SK-N-SH (cell line): ENCODE data around the gene GRIN2C. TPM values are rescaled to one million over a fixed set of nuclear protein-coding genes. Genes with fewer than 3 reads are reported as not detected.

Source experiments
- CTCF ChIA-PET: fragments of 300-600, 350-600 bp; formaldehyde crosslinking; extraction: SDS; loops from one replicate; lab custom pipeline; 2021; lab: Yijun Ruan, JAX
- POLR2A ChIA-PET: fragments of 350-600 bp; sonication (Branson Sonifier 250); formaldehyde crosslinking; extraction: SDS; loops from one replicate; lab custom pipeline; 2020; ENCODE audit warnings: antibody characterized with exemption, inconsistent platforms; lab: Yijun Ruan, JAX
- DNase-seq: peaks from one replicate; pipeline ENCODE4 v3.0.0; 2012
- H2AFZ ChIP-seq: fragments of 200-600 bp; sonication (generic); 2 replicates; pipeline ENCODE4 v1.8.1; 2016; ENCODE audit warnings: antibody characterized with exemption, mild to moderate bottlenecking, low read depth
- H3F3A ChIP-seq: fragments of 200-600 bp; sonication (generic); replicated peaks from 2 replicates; pipeline ENCODE3; 2016; ENCODE audit warnings: antibody characterized with exemption, mild to moderate bottlenecking; ENCODE audit not compliant: insufficient read depth
- H3K27ac ChIP-seq, 2 experiments: fragments of 200-500 bp in 1 of 2; fragments of 200-600 bp in 1 of 2; sonication (Bioruptor generic) in 1 of 2; sonication (generic), shearing (Covaris generic) in 1 of 2; 2 replicates each; pipeline versions ENCODE4 v1.5.1 to v1.6.1; 2014 to 2016; ENCODE audit warnings: low read depth in 2 of 2, inconsistent platforms in 1 of 2, low read length in 1 of 2, mild to moderate bottlenecking in 1 of 2, mixed read lengths in 1 of 2
- H3K27me3 ChIP-seq: fragments of 200-600 bp; sonication (generic), shearing (Covaris generic); 2 replicates; pipeline ENCODE4 v1.6.1; 2016; ENCODE audit warnings: mixed run types; ENCODE audit not compliant: insufficient read depth
- H3K36me3 ChIP-seq, 2 experiments: fragments of 200-500 bp in 1 of 2; fragments of 200-600 bp in 1 of 2; sonication (Bioruptor generic) in 1 of 2; sonication (generic) in 1 of 2; replicated peaks in 1 of 2; 2 replicates each; pipeline versions ENCODE3 to v1.5.1; 2014 to 2016; ENCODE audit warnings: low read length in 1 of 2, mild to moderate bottlenecking in 1 of 2; ENCODE audit not compliant: insufficient read depth in 2 of 2, control insufficient read depth in 1 of 2
- H3K4me1 ChIP-seq, 2 experiments: fragments of 200-500 bp in 1 of 2; fragments of 200-600 bp in 1 of 2; sonication (Bioruptor generic) in 1 of 2; sonication (generic), shearing (Covaris generic) in 1 of 2; 2 replicates each; pipeline versions ENCODE4 v1.5.1 to v1.6.1; 2014 to 2016; ENCODE audit warnings: low read depth in 1 of 2, low read length in 1 of 2, mixed run types in 1 of 2; ENCODE audit not compliant: insufficient read depth in 2 of 2, control insufficient read depth in 1 of 2
- H3K4me2 ChIP-seq: fragments of 200-600 bp; sonication (generic), shearing (Covaris generic); 2 replicates; pipeline ENCODE4 v1.6.1; 2017; ENCODE audit warnings: mixed run types
- H3K4me3 ChIP-seq, 2 experiments: fragments of 200-500 bp in 1 of 2; fragments of 200-600 bp in 1 of 2; sonication (Bioruptor generic) in 1 of 2; sonication (generic), shearing (Covaris generic) in 1 of 2; 2 replicates each; pipeline versions ENCODE4 v1.5.1 to v1.8.1; 2014 to 2016; ENCODE audit warnings: low read depth in 2 of 2, inconsistent platforms in 1 of 2, low read length in 1 of 2, mild to moderate bottlenecking in 1 of 2, mixed read lengths in 1 of 2, moderate library complexity in 1 of 2
- H3K79me2 ChIP-seq: fragments of 200-600 bp; sonication (generic); 2 replicates; pipeline ENCODE4 v1.8.1; 2017; ENCODE audit warnings: mild to moderate bottlenecking; ENCODE audit not compliant: insufficient read depth
- H3K9ac ChIP-seq: fragments of 200-600 bp; sonication (generic); 2 replicates; pipeline ENCODE4 v1.6.1; 2017; ENCODE audit warnings: mixed run types
- H3K9me2 ChIP-seq: fragments of 200-600 bp; sonication (generic); 2 replicates; pipeline ENCODE4 v1.6.1; 2017; ENCODE audit warnings: mixed run types
- H3K9me3 ChIP-seq: fragments of 200-600 bp; sonication (generic); 2 replicates; pipeline ENCODE4 v1.6.1; 2017; ENCODE audit warnings: mixed run types, mild to moderate bottlenecking, moderate library complexity
- H4K20me1 ChIP-seq: fragments of 200-600 bp; sonication (generic); 2 replicates; pipeline ENCODE4 v1.6.1; 2017; ENCODE audit warnings: mild to moderate bottlenecking, mixed run types; ENCODE audit not compliant: insufficient read depth
- CHD2 ChIP-seq: fragments of 150-350 bp; IDR thresholded peaks from 2 replicates; pipeline ENCODE4 v1.6.1; 2018; ENCODE audit warnings: low read length; ENCODE audit not compliant: partially characterized antibody
- ELF1 ChIP-seq: IDR thresholded peaks from 2 replicates; pipeline ENCODE4 v1.4.0; 2012
- EP300 ChIP-seq, 2 experiments: IDR thresholded peaks; 2 replicates each; pipeline versions ENCODE4 v1.4.0 to v1.6.1; 2012; ENCODE audit warnings: borderline replicate concordance in 1 of 2, low read depth in 1 of 2, low read length in 1 of 2
- FOXJ3 ChIP-seq: sonication (generic); formaldehyde crosslinking; IDR thresholded peaks from 2 replicates; pipeline ENCODE4 v1.5.1; 2020; ENCODE audit warnings: mild to moderate bottlenecking, missing genetic modification reagents
- JUND ChIP-seq: IDR thresholded peaks from 2 replicates; pipeline ENCODE4 v1.4.0; 2012
- MXI1 ChIP-seq: IDR thresholded peaks from 2 replicates; pipeline ENCODE4 v1.6.1; 2012; ENCODE audit warnings: mild to moderate bottlenecking, low read depth, low read length, improper control_type of control experiment
- NFIC ChIP-seq: IDR thresholded peaks from 2 replicates; pipeline ENCODE4 v1.4.0; 2012; ENCODE audit warnings: borderline replicate concordance
- TCF12 ChIP-seq: IDR thresholded peaks from 2 replicates; pipeline ENCODE4 v1.4.0; 2012
- YY1 ChIP-seq: IDR thresholded peaks from 2 replicates; pipeline ENCODE4 v1.4.0; 2012; ENCODE audit warnings: low read depth, mild to moderate bottlenecking
- WGBS: methylation state at CpG from one replicate; pipeline ENCODE4 v1.1.6; 2017; ENCODE audit warnings: low lambda C conversion rate; 5-methylcytosine and 5-hydroxymethylcytosine counted together
- polyA plus RNA-seq, 3 experiments: library from polyadenylated mRNA; depleted of rRNA; stranded (reverse); fragments of >200 nt; gene quantifications; 2 replicates each; pipeline ENCODE4 v1.2.3, GENCODE V29; 2012
- TF ChIP-seq, protein P1 (sequence below): IDR thresholded peaks from 2 replicates; pipeline ENCODE4; 2012
- TF ChIP-seq, protein P2 (sequence below): IDR thresholded peaks from 2 replicates; pipeline ENCODE4 v1.6.1; 2012; ENCODE audit warnings: mild to moderate bottlenecking, low read depth, low read length, moderate library complexity

GRIN2C gene
- polyA plus RNA-seq, 1 of the 3 experiments (the other 2 are of a cell fraction), result 0.39 TPM

GRCh38 chr17:74898376-74898946, 38.8 kb upstream of the GRIN2C start:
- WGBS, result 71% methylated on average over 11 of the region's 11 CpGs
- POLR2A ChIA-PET, result no interaction called here
- Histone ChIP-seq H3K4me3 (no peak overlapping the region), H3K79me2 (no peaks in the 10 kb centered on the region), H3K4me1 (peaks cover 0 to 2% of the 10 kb centered on the region in 2 experiments; a peak in 1 of 4 replicates), H3K9me2 (no peaks in the 10 kb centered on the region), H3K9me3 (no peaks in the 10 kb centered on the region), H3F3A (no peaks in the 10 kb centered on the region), H3K4me2 (no peak overlapping the region), H3K27me3 (peaks cover 47% of the 10 kb centered on the region), H2AFZ (no peak overlapping the region), H3K27ac (no peak overlapping the region), H3K9ac (no peak overlapping the region), H3K36me3 (no peaks in the 10 kb centered on the region), H4K20me1 (no peaks in the 10 kb centered on the region)
- TF ChIP-seq MXI1, result no peak
- no peak for TF ChIP-seq YY1
- no peak for TF ChIP-seq TCF12
- TF ChIP-seq CHD2, result no peak
- CTCF ChIA-PET, result interaction anchor here (0.8 to 3.1 kb wide), 7 partner anchors 11 to 207 kb away, joined by 3 to 13 read pairs (median 3); partner anchors contain the start of genes OTOP2 and USH1G
- no peak for DNase-seq

- Histone ChIP-seq H3K27ac (no peak overlapping the region), H3K27me3 (peaks cover 78% of the 10 kb centered on the region), H3K36me3 (no peaks in the 10 kb centered on the region), H3K4me1 (peaks cover 0 to 6% of the 10 kb centered on the region in 2 experiments; a peak in 1 of 4 replicates), H4K20me1 (no peaks in the 10 kb centered on the region), H3K4me2 (no peak overlapping the region), H3K9me3 (no peaks in the 10 kb centered on the region), H3K4me3 (peak overlapping the region in 1 of 2 experiments; percentile 43; a peak in 1 of 4 replicates), H3K9me2 (no peaks in the 10 kb centered on the region), H3K9ac (no peak overlapping the region), H2AFZ (no peak overlapping the region), H3K79me2 (no peaks in the 10 kb centered on the region), H3F3A (no peaks in the 10 kb centered on the region)
- DNase-seq, result no peak
- POLR2A ChIA-PET, result interaction anchor here (1.7 kb wide), 1 partner anchor 21 kb away, joined by 7 read pairs; the partner anchor contains the start of gene FDXR
- CTCF ChIA-PET, result interaction anchor here (0.6 to 3.5 kb wide), 7 partner anchors 29 to 220 kb away, joined by 3 to 18 read pairs (median 4); partner anchors contain the start of genes OTOP2 and USH1G
- WGBS, result 35% methylated on average over 22 of the region's 22 CpGs
- TF ChIP-seq, protein P1, sequence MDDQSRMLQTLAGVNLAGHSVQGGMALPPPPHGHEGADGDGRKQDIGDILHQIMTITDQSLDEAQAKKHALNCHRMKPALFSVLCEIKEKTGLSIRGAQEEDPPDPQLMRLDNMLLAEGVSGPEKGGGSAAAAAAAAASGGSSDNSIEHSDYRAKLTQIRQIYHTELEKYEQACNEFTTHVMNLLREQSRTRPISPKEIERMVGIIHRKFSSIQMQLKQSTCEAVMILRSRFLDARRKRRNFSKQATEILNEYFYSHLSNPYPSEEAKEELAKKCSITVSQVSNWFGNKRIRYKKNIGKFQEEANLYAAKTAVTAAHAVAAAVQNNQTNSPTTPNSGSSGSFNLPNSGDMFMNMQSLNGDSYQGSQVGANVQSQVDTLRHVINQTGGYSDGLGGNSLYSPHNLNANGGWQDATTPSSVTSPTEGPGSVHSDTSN, result no peak
- no peak for TF ChIP-seq JUND
- no peak for TF ChIP-seq EP300 (IDR thresholded peaks at IDR 0.05; ENCODE audit: borderline replicate concordance in 1 of 2, low read depth in 1 of 2, low read length in 1 of 2)
- TF ChIP-seq, protein P2, sequence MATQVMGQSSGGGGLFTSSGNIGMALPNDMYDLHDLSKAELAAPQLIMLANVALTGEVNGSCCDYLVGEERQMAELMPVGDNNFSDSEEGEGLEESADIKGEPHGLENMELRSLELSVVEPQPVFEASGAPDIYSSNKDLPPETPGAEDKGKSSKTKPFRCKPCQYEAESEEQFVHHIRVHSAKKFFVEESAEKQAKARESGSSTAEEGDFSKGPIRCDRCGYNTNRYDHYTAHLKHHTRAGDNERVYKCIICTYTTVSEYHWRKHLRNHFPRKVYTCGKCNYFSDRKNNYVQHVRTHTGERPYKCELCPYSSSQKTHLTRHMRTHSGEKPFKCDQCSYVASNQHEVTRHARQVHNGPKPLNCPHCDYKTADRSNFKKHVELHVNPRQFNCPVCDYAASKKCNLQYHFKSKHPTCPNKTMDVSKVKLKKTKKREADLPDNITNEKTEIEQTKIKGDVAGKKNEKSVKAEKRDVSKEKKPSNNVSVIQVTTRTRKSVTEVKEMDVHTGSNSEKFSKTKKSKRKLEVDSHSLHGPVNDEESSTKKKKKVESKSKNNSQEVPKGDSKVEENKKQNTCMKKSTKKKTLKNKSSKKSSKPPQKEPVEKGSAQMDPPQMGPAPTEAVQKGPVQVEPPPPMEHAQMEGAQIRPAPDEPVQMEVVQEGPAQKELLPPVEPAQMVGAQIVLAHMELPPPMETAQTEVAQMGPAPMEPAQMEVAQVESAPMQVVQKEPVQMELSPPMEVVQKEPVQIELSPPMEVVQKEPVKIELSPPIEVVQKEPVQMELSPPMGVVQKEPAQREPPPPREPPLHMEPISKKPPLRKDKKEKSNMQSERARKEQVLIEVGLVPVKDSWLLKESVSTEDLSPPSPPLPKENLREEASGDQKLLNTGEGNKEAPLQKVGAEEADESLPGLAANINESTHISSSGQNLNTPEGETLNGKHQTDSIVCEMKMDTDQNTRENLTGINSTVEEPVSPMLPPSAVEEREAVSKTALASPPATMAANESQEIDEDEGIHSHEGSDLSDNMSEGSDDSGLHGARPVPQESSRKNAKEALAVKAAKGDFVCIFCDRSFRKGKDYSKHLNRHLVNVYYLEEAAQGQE, result no peak
- TF ChIP-seq ELF1, result no peak
- no peak for TF ChIP-seq NFIC
- no peak for TF ChIP-seq FOXJ3 (CRISPR knock-in tag)
Observed at GRCh38 chr17:74893936-74894671, 34.4 kb upstream of the GRIN2C start.
